ENCODE measurements around the gene GRK3. TPM values are rescaled to one million over a fixed set of nuclear protein-coding genes. Genes with fewer than 3 reads are reported as not detected.
A peak's percentile ranks its signal among the peaks of the same experiment; 100 is the strongest.

GRK3 gene
- total and polyA plus RNA-seq, 8 donors = 18.4 to 33.9 (median 23.8) TPM

DNA sequence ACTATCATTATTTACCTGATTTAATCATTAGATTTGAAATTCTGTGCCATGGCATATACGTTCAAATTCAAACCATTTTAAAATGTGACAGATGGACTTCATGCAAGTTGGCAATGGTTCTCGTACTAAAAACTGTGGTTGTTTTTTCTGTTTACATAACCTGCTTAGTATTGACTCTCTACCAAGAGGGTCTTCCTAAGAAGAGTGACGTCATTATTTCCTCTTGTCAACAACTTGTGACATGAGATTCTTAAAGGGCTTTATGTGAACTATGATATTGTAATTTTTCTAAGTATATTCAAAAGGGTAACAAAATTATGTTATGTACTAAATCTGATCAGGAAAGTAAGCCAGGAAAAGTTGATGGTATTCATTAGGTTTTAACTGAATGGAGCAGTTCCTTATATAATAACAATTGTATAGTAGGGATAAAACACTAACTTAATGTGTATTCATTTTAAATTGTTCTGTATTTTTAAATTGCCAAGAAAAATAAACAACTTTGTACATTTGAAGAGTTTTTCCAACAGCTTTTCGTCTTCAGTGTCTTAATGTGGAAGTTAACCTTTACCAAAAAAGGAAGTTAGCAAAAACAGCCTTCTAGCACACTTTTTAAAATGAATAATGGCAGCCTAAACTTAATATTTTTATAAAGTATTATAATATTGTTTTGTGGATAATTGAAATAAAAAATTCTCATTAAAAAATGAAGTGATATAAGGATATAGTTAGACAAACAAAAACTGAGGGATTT, 87.0 kb downstream of the GRK3 start:
- ATAC-seq (no peak), DNase-seq (no peak)
- H3K36me3 ChIP-seq = no peaks in the 10 kb centered on the region
- no peaks in the 10 kb centered on the region for H3K9me3 ChIP-seq
- H3K27me3 ChIP-seq = no peaks in the 10 kb centered on the region
- no peak overlapping the region for H3K4me3 ChIP-seq
- intact Hi-C loops (cut with DNase I) = no loop called here
- peaks cover 0 to 10% of the 10 kb centered on the region in 2 donors for H3K4me1 ChIP-seq
- H3K27ac ChIP-seq = no peak overlapping the region
- TF ChIP-seq, protein P1, sequence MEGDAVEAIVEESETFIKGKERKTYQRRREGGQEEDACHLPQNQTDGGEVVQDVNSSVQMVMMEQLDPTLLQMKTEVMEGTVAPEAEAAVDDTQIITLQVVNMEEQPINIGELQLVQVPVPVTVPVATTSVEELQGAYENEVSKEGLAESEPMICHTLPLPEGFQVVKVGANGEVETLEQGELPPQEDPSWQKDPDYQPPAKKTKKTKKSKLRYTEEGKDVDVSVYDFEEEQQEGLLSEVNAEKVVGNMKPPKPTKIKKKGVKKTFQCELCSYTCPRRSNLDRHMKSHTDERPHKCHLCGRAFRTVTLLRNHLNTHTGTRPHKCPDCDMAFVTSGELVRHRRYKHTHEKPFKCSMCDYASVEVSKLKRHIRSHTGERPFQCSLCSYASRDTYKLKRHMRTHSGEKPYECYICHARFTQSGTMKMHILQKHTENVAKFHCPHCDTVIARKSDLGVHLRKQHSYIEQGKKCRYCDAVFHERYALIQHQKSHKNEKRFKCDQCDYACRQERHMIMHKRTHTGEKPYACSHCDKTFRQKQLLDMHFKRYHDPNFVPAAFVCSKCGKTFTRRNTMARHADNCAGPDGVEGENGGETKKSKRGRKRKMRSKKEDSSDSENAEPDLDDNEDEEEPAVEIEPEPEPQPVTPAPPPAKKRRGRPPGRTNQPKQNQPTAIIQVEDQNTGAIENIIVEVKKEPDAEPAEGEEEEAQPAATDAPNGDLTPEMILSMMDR (IDR thresholded peaks at IDR 0.05) = no peak

DNA sequence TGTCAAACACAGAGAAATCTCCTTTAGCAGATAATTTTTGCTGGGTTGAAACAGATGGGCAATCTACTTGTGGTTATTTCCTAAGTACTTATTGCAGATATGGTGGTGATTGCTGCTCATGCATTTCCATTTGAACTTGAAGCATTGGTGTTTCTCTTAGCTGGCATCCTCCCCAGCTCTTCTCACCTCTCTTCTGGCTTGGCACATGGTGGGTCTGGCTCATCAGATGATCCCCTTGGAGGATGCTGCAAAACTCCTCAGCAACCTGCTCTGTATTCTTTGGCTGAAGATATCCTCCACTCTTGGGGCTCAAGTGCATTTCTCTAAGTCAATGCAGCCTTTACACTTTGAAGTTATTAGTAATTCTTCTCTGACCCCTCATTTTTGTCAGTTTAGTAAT, 90.2 kb downstream of the GRK3 start:
- intact Hi-C loops (cut with DNase I) = no loop called here
- Histone ChIP-seq H3K27ac (no peak overlapping the region), H3K4me1 (peaks cover 0 to 10% of the 10 kb centered on the region in 2 donors), H3K4me3 (no peak overlapping the region), H3K36me3 (no peaks in the 10 kb centered on the region), H3K9me3 (no peaks in the 10 kb centered on the region), H3K27me3 (no peaks in the 10 kb centered on the region)
- DNase-seq (no peak), ATAC-seq (no peak)
- TF ChIP-seq, protein P1 (IDR thresholded peaks at IDR 0.05) = no peak

DNA sequence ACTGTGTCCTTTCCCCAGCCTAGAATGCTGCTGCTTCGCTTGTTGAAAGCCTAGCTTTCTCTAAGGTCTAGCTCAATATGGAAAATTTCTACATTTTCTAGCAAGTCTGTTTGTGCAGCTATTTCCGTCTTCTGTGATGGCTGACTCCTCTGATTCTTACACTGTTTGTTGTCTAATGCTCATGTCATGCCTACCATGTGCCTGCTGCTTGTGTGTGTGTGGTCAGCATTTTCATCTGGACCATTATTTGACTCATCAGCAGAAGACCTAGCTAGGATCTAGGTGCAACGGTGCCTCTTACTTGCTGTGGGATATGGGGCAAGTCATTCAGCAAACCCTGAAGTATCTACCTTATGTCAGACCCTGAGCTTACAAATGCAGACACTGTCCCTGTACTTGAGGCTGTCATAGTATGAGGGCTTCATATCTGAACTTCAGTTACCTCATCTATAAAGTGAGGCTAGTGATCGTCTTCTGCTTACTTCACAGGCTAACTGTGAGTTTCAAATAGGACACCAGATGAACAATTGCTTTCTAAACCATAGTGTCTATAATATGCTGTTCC, 91.0 kb downstream of the GRK3 start:
- Histone ChIP-seq H3K9me3 (no peaks in the 10 kb centered on the region), H3K36me3 (no peaks in the 10 kb centered on the region), H3K27ac (no peak overlapping the region), H3K4me3 (no peak overlapping the region), H3K4me1 (peaks cover 0 to 9% of the 10 kb centered on the region in 2 donors), H3K27me3 (no peaks in the 10 kb centered on the region)
- intact Hi-C loops (cut with DNase I) = no loop called here
- ATAC-seq = no peak
- TF ChIP-seq, protein P1 (IDR thresholded peaks at IDR 0.05) = no peak
- DNase-seq = no peak

- Histone ChIP-seq H3K27me3 (no peaks in the 10 kb centered on the region), H3K4me1 (peaks cover 0 to 12% of the 10 kb centered on the region in 2 donors), H3K36me3 (no peaks in the 10 kb centered on the region), H3K9me3 (no peaks in the 10 kb centered on the region), H3K27ac (no peak overlapping the region), H3K4me3 (no peak overlapping the region)
- intact Hi-C loops (cut with DNase I) = no loop called here
- ATAC-seq = no peak
- TF ChIP-seq, protein P1 (IDR thresholded peaks at IDR 0.05) = no peak
- no peak for DNase-seq
Observed at GRCh38 chr22:25656724-25657123, 92.2 kb downstream of the GRK3 start.

- Histone ChIP-seq H3K27ac (no peak overlapping the region), H3K36me3 (no peaks in the 10 kb centered on the region), H3K27me3 (no peaks in the 10 kb centered on the region), H3K4me1 (peaks cover 0 to 15% of the 10 kb centered on the region in 2 donors), H3K9me3 (no peaks in the 10 kb centered on the region), H3K4me3 (no peak overlapping the region)
- TF ChIP-seq, protein P1 (IDR thresholded peaks at IDR 0.05) = no peak
- intact Hi-C loops (cut with DNase I) = no loop called here
- peak in 1 of 4 donors; percentile 47 for DNase-seq
- ATAC-seq = no peak
Observed at GRCh38 chr22:25658633-25659032, 94.2 kb downstream of the GRK3 start.
